ENCODE results near the gene TOR4A.
"Not testable (repeated sequence)": the region's sequence is repeated elsewhere in the genome, so short reads cannot be mapped to it uniquely, and the experiment has no call there.

The TOR4A gene

DNA sequence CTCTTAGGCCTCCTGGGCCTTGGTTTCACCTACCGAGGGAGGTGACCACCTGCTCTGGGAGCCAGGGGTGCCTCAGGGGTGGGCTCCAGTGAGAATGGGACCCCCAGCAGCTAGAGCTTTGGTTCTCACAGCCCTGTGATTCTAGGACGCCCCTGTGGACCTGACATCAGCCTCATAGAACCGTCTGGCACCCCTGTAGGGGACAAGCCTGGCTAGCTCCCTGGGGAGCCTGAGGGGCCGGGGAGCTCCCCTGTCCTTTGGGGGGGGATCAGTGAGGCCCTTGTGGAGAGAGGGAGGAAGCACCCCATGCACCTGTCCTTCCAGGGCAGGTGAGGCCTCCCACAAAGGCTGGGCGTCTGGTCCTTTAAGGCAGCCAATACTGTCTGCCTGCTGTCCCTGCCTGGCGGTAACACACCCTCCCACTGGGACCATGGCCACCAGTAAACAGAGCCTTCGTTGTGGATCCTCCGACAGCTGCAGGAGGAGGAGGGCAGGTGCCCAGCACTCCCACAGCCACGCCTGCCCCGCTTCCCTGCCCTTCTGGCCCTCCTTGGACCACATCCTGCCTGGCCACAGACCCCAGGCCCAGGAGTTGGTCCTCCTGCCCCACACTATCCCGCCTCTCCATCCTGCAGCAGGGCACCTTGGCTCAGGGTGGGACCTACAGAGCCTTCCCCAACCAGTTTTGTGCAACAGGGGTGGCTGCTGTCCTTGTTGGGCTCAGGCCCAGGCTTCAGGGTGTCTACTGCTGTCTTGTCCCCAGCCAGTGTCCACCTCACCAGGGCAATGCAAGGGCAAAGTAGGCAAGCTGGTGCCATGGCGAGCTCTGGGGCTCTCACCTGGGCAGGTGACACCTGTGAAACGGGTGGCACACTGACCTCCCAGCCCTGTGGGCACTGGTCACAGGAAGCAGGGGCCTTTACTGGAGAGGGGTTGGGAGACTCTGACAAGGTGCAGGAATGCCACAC lies 39.5 kb upstream of the TOR4A start:
- DNase-seq (ENCODE audit: low spot score): no peak

GRCh38 chr9:137239541-137240200 lies 37.9 kb upstream of the TOR4A start:
- not testable (repeated sequence) for DNase-seq (ENCODE audit: low spot score)

GRCh38 chr9:137240318-137240840 lies 37.1 kb upstream of the TOR4A start:
- DNase-seq (ENCODE audit: low spot score): peak; percentile 88

GRCh38 chr9:137240841-137241489 lies 36.6 kb upstream of the TOR4A start, which contains the start of gene TUBB4B:
Gene TUBB4B, plus strand, starts transcription at chr9:137241287. Its CDS starts 74 bp downstream, at chr9:137241361.
- DNase-seq (ENCODE audit: low spot score): peak; percentile 100

DNA sequence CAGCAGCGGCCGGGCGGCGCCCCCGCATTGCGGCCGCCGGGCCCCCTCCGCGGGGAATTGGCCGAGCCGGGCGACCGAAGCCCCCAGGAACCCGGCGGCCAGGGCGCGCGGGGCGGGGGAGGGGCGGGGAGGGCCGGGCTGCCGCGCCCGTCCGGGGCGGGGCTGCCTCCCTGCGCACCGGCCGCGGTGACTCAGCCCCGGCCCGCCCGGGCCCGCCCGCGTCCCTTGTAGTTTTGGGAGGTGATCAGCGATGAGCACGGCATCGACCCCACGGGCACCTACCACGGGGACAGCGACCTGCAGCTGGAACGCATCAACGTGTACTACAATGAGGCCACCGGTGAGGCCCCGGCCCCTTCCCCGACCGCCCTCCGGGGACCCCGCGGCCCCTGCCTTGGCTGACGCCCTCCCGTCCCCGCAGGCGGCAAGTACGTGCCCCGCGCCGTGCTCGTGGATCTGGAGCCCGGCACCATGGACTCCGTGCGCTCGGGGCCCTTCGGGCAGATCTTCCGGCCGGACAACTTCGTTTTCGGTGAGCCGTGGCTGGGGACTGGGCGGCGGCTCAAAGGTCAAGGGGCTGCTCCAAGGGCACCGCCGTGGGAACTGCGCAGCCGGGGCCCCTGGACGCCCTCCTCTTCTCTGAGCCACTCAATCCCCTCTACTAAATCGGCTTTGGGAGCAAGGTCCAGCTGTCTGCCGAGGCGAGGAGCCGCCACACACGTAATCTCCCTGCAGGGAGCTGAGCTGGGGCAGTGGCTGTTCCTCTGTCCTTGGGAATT lies 35.8 kb upstream of the TOR4A start:
- no peak for DNase-seq (ENCODE audit: low spot score)

GRCh38 chr9:137242269-137243203 lies 35.0 kb upstream of the TOR4A start:
- DNase-seq (ENCODE audit: low spot score): no peak

- DNase-seq (ENCODE audit: low spot score): not testable (repeated sequence)
Measured at GRCh38 chr9:137243266-137243625, 34.3 kb upstream of the TOR4A start.

GRCh38 chr9:137243626-137244485 lies 33.7 kb upstream of the TOR4A start:
- DNase-seq (ENCODE audit: low spot score): no peak

GRCh38 chr9:137244486-137245449 lies 32.8 kb upstream of the TOR4A start:
- DNase-seq (ENCODE audit: low spot score): no peak

DNA sequence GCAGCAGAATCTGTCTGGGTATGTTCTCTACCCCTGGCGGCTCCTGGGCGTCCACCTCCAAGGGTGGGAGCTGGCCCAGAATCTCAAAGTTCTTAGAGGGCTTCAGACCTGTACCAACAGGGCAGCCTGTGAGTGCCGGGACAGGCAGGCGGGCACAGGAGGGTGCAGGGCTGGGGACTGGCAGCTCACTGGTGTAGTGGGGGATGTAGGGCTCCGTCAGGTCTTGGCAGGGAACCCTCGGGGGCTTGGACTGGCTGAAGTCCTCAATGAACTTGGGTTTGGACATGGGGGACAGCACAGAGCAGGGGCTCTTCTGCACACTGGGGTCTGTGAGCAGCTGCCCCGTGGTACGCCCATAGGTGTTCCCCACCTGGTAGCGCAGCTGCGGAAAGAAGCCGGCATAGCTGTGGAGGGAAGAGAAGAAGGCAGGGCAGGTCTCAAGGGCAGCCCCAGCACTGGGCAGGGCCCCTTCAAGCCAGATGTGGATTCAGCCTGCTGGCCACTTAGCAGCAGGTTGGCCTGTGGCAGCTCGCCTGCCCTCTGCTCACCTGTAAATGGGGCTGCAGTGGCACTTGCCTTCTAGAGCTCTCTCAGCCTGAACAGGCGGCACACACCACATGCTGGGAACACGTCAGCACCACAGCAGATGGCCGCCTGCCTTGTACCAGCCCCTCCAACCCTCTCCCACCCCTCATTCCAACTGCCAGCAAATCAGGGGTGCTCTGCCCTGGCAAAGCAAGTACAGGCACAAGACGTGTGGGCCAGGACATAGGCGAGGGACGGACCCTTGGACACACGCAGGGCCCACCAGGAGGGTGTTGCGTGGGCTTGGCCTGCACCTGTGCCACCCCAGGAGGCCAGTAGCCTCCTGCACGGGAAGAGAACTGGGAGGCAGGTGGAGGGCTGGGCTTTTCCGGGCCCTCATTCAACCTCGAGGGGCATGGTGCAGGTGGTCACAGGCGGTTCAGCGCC lies 31.8 kb upstream of the TOR4A start:
- DNase-seq (ENCODE audit: low spot score): no peak

- DNase-seq (ENCODE audit: low spot score): no peak
Measured at GRCh38 chr9:137247135-137247915, 30.2 kb upstream of the TOR4A start.

- no peak for DNase-seq (ENCODE audit: low spot score)
Measured at GRCh38 chr9:137247916-137248175, 29.7 kb upstream of the TOR4A start.

DNA sequence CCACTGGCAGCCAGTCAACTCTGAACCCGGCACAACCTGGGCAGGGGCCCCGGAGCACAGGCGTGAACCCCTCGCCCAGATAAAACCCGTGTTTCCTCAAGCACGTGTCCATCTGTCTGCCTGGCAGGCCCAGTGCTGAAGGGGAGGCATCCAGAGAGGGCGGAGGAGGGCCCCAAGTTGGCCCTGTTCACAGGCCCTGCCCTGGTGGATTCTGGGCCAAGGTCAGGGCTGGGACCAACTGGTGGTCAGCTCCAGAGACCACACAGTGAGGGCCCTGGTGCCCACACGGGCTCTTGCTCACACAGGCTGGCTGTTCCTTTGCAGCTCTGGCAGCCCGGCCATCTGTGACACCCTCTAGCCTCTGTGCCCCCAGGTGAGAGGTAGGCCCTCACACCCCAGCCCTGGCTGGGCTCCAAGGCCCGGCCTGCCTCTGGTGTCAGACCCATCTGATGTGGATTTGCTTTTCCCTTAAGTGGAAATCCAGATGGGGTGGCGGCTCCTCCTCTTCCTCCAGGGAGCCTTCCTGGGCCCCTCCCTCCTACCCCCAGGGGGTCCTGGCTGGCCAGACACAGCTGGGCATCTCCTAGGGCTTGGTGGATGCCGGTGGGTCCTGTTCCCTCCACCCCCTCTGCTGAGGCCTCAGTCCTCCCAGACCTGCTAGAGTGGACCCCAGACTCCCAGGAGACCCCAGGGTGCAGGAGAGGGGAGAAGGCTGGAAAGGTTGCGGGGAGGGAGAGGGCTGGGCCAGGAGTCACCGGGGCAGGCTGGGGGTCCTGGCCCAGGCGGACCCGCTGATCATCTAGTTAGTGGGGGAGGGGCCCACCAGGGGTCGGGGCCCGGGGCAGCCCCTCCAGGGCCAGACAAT lies 27.0 kb upstream of the TOR4A start:
- DNase-seq (ENCODE audit: low spot score): no peak

GRCh38 chr9:137251194-137251461 lies 26.4 kb upstream of the TOR4A start, which contains the start of gene STPG3:
Gene STPG3, plus strand, starts transcription at chr9:137251286. Its CDS starts 1 bp downstream, at chr9:137251287.
- DNase-seq (ENCODE audit: low spot score): no peak

- DNase-seq (ENCODE audit: low spot score): no peak
Measured at GRCh38 chr9:137251490-137252268, 25.8 kb upstream of the TOR4A start.

Data from left forelimb (tissue), 1 donor.